H9 (cell line): Measurements from ENCODE around the gene EPHB6. TPM values are rescaled to one million over a fixed set of nuclear protein-coding genes. Genes with fewer than 3 reads are reported as not detected.
A peak's percentile ranks its signal among the peaks of the same experiment; 100 is the strongest.

Experiments
- DNase-seq: peaks from one replicate; pipeline ENCODE4 v3.0.0-alpha.2; 2017
- H2AFZ ChIP-seq: one replicate; pipeline ENCODE4 v1.6.1; 2013; ENCODE audit warnings: mild to moderate bottlenecking, low read length, control low read depth, moderate library complexity
- H2AK5ac ChIP-seq: 2 replicates; pipeline ENCODE4 v1.6.1; 2013; ENCODE audit warnings: low read length, control low read depth, mixed read lengths; ENCODE audit not compliant: insufficient read length
- H2BK120ac ChIP-seq: one replicate; pipeline ENCODE4 v1.6.1; 2013; ENCODE audit warnings: low read depth, mild to moderate bottlenecking, low read length, control low read depth, inconsistent platforms; ENCODE audit not compliant: poor library complexity, severe bottlenecking
- H2BK12ac ChIP-seq: 2 replicates; pipeline ENCODE4 v1.6.1; 2013; ENCODE audit warnings: low read length, control low read depth, mixed read lengths, low read depth; ENCODE audit not compliant: insufficient read length
- H2BK15ac ChIP-seq: 2 replicates; pipeline ENCODE4 v1.6.1; 2013; ENCODE audit warnings: low read depth, low read length, control low read depth
- H2BK20ac ChIP-seq: one replicate; pipeline ENCODE4 v1.6.1; 2013; ENCODE audit warnings: low read depth, mild to moderate bottlenecking, low read length, control low read depth, inconsistent platforms; ENCODE audit not compliant: poor library complexity, severe bottlenecking
- H2BK5ac ChIP-seq: 2 replicates; pipeline ENCODE4 v1.6.1; 2013; ENCODE audit warnings: low read length, control low read depth, mixed read lengths; ENCODE audit not compliant: insufficient read length
- H3K14ac ChIP-seq: 2 replicates; pipeline ENCODE4 v1.6.1; 2013; ENCODE audit warnings: low read length, control low read depth; ENCODE audit not compliant: insufficient read depth
- H3K18ac ChIP-seq: 2 replicates; pipeline ENCODE4 v1.6.1; 2013; ENCODE audit warnings: low read depth, mild to moderate bottlenecking, mixed read lengths, low read length, control low read depth; ENCODE audit not compliant: insufficient read length
- H3K23ac ChIP-seq: 2 replicates; pipeline ENCODE4 v1.6.1; 2013; ENCODE audit warnings: low read length, control low read depth, mixed read lengths, low read depth; ENCODE audit not compliant: insufficient read length
- H3K23me2 ChIP-seq: 2 replicates; pipeline ENCODE4 v1.6.1; 2013; ENCODE audit warnings: low read depth, mild to moderate bottlenecking, mixed read lengths, low read length, control low read depth; ENCODE audit not compliant: insufficient read length, poor library complexity, severe bottlenecking
- H3K27ac ChIP-seq: 2 replicates; pipeline ENCODE4 v1.5.1; 2013; ENCODE audit warnings: low read length, control low read depth, mixed read lengths, low read depth; ENCODE audit not compliant: insufficient read length
- H3K27me3 ChIP-seq: 2 replicates; pipeline ENCODE4 v1.6.1; 2013; ENCODE audit warnings: low read length, control low read depth, inconsistent platforms; ENCODE audit not compliant: insufficient read depth
- H3K4ac ChIP-seq: 2 replicates; pipeline ENCODE4 v1.6.1; 2013; ENCODE audit warnings: low read depth, mild to moderate bottlenecking, control low read depth, inconsistent platforms, low read length, moderate library complexity
- H3K4me1 ChIP-seq: 2 replicates; pipeline ENCODE4 v1.6.1; 2013; ENCODE audit warnings: low read length, control low read depth, inconsistent platforms; ENCODE audit not compliant: insufficient read depth
- H3K4me2 ChIP-seq: 2 replicates; pipeline ENCODE4 v1.6.1; 2013; ENCODE audit warnings: low read length, control low read depth, mixed read lengths; ENCODE audit not compliant: insufficient read length, insufficient read depth
- H3K56ac ChIP-seq: 2 replicates; pipeline ENCODE4 v1.6.1; 2013; ENCODE audit warnings: low read depth, mild to moderate bottlenecking, mixed read lengths, low read length, control low read depth; ENCODE audit not compliant: insufficient read length
- H3K79me1 ChIP-seq: 2 replicates; pipeline ENCODE4 v1.6.1; 2013; ENCODE audit warnings: low read depth, mild to moderate bottlenecking, moderate library complexity, low read length, control low read depth, inconsistent platforms; ENCODE audit not compliant: insufficient read depth, poor library complexity, severe bottlenecking
- H3K79me2 ChIP-seq: 2 replicates; pipeline ENCODE4 v1.6.1; 2013; ENCODE audit warnings: low read length, control low read depth, inconsistent platforms; ENCODE audit not compliant: insufficient read depth
- H3K9ac ChIP-seq: 2 replicates; pipeline ENCODE4 v1.6.1; 2013; ENCODE audit warnings: low read length, control low read depth, mixed read lengths; ENCODE audit not compliant: insufficient read length; ENCODE audit errors: extremely low read depth
- H3K9me3 ChIP-seq: one replicate; pipeline ENCODE4 v1.6.1; 2013; ENCODE audit warnings: low read depth, low read length, inconsistent platforms; ENCODE audit not compliant: control insufficient read depth
- H3T11ph ChIP-seq: one replicate; pipeline ENCODE4 v1.6.1; 2013; ENCODE audit warnings: mild to moderate bottlenecking, low read length, control low read depth, inconsistent platforms
- H4K20me1 ChIP-seq: one replicate; pipeline ENCODE4 v1.6.1; 2013; ENCODE audit not compliant: control insufficient read depth, insufficient read length, insufficient read depth
- H4K5ac ChIP-seq: 2 replicates; pipeline ENCODE4 v1.6.1; 2013; ENCODE audit warnings: low read depth, mild to moderate bottlenecking, mixed read lengths, low read length, control low read depth; ENCODE audit not compliant: insufficient read length
- H4K8ac ChIP-seq: replicated peaks from 2 replicates; pipeline ENCODE4 v1.6.1; 2013; ENCODE audit warnings: low read length, control low read depth, mixed read lengths, low read depth; ENCODE audit not compliant: insufficient read length
- H4K91ac ChIP-seq: 2 replicates; pipeline ENCODE4 v1.6.1; 2013; ENCODE audit warnings: low read depth, mild to moderate bottlenecking, moderate library complexity, mixed read lengths, low read length, control low read depth; ENCODE audit not compliant: insufficient read length
- H3K27ac Mint-ChIP-seq, 3 experiments: 2 replicates in 2 of 3; 3 replicates in 1 of 3; pipeline ENCODE4 v1.8.0; 2020 to 2021; ENCODE audit warnings: mixed read lengths in 3 of 3, mild to moderate bottlenecking in 1 of 3, moderate library complexity in 1 of 3
- H3K27me3 Mint-ChIP-seq: 2 replicates; pipeline ENCODE4 v1.8.0; 2021; ENCODE audit warnings: low read depth, mild to moderate bottlenecking, moderate library complexity, mixed read lengths
- H3K36me3 Mint-ChIP-seq, 3 experiments: 2 replicates in 2 of 3; 3 replicates in 1 of 3; pipeline ENCODE4 v1.8.0; 2020 to 2021; ENCODE audit warnings: low read depth in 3 of 3, mixed read lengths in 3 of 3; ENCODE audit not compliant: insufficient read depth in 1 of 3
- H3K4me1 Mint-ChIP-seq, 2 experiments: 2 replicates each; pipeline ENCODE4 v1.8.0; 2020; ENCODE audit warnings: mixed read lengths in 2 of 2
- H3K4me3 Mint-ChIP-seq, 2 experiments: 2 replicates in 1 of 2; 3 replicates in 1 of 2; pipeline ENCODE4 v1.8.0; 2020 to 2021; ENCODE audit warnings: mild to moderate bottlenecking in 2 of 2, mixed read lengths in 2 of 2, moderate library complexity in 1 of 2
- H3K9me3 Mint-ChIP-seq, 2 experiments: 2 replicates in 1 of 2; 3 replicates in 1 of 2; pipeline ENCODE4 v1.8.0; 2020; ENCODE audit warnings: mild to moderate bottlenecking in 2 of 2, mixed read lengths in 2 of 2, moderate library complexity in 1 of 2
- WGBS: extraction: QIAGEN DNeasy Blood & Tissue Kit; methylation state at CpG from one replicate; pipeline ENCODE4 v1.1.7; 2013; ENCODE audit warnings: missing lambda C conversion rate, low lambda C conversion rate, mixed read lengths; ENCODE audit not compliant: insufficient read length; ENCODE audit errors: extremely low coverage; 5-methylcytosine and 5-hydroxymethylcytosine counted together
- total RNA-seq: library from RNA; stranded (reverse); gene quantifications from 2 replicates; pipeline ENCODE4 v1.2.1, GENCODE V29; 2021
- TF ChIP-seq, protein P1 (sequence below): fragments of 200-600 bp; sonication (generic); conservative IDR thresholded peaks from 3 replicates; pipeline ENCODE4 v1.8.0; 2021; ENCODE audit warnings: antibody characterized with exemption, mild to moderate bottlenecking

The EPHB6 gene
- total RNA-seq, 1 experiment from 2014 or later = 9.7 TPM

DNA sequence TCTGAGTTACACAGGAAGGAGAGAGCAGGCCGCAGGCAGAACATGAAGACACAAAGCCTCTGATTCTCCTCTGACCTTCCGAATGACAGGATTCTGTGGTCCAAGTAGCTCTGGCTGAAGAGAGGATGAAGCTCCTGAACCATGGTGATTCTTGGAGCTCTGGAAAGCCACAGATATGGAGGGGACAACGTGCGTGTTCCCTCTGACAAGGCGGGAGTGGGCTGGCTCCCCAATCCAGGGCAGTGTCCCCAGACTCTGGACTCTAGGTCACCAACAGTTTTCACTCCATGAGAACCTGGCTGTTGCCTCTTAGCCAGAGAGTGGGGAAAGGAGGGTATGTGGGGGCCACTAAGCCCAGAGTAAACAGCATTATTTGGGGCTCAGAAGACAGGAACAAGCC lies 38.1 kb downstream of the EPHB6 start:
- Histone ChIP-seq H3K79me2 (no peaks in the 10 kb centered on the region), H3K27me3 (no peaks in the 10 kb centered on the region), H2AK5ac (no peak overlapping the region), H4K91ac (no peak overlapping the region), H3K27ac (no peak overlapping the region), H3K18ac (no peak overlapping the region), H3K23me2 (no peaks in the 10 kb centered on the region), H3K9ac (no peak overlapping the region), H2BK20ac (no peak overlapping the region), H4K5ac (no peak overlapping the region), H3K56ac (no peak overlapping the region), H2BK120ac (no peak overlapping the region), H2BK12ac (no peak overlapping the region), H3K9me3 (no peaks in the 10 kb centered on the region), H3K4me2 (no peak overlapping the region), H3K4me1 (no peaks in the 10 kb centered on the region), H2BK15ac (no peak overlapping the region), H3K23ac (no peak overlapping the region), H4K8ac (no peak overlapping the region), H3K4ac (no peak overlapping the region), H3T11ph (no peak overlapping the region), H4K20me1 (no peaks in the 10 kb centered on the region), H3K14ac (no peak overlapping the region), H2AFZ (no peak overlapping the region), H3K79me1 (no peaks in the 10 kb centered on the region), H2BK5ac (no peak overlapping the region)
- TF ChIP-seq, protein P1, sequence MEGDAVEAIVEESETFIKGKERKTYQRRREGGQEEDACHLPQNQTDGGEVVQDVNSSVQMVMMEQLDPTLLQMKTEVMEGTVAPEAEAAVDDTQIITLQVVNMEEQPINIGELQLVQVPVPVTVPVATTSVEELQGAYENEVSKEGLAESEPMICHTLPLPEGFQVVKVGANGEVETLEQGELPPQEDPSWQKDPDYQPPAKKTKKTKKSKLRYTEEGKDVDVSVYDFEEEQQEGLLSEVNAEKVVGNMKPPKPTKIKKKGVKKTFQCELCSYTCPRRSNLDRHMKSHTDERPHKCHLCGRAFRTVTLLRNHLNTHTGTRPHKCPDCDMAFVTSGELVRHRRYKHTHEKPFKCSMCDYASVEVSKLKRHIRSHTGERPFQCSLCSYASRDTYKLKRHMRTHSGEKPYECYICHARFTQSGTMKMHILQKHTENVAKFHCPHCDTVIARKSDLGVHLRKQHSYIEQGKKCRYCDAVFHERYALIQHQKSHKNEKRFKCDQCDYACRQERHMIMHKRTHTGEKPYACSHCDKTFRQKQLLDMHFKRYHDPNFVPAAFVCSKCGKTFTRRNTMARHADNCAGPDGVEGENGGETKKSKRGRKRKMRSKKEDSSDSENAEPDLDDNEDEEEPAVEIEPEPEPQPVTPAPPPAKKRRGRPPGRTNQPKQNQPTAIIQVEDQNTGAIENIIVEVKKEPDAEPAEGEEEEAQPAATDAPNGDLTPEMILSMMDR = no peak
- Mint-ChIP-seq H3K27me3 (peaks cover 9% of the 10 kb centered on the region), H3K9me3 (peaks cover 3 to 8% of the 10 kb centered on the region in 2 experiments; a peak in 3 of 5 replicates), H3K4me3 (no peak overlapping the region), H3K27ac (no peak overlapping the region; a peak in 1 of 7 replicates), H3K4me1 (peaks cover 2 to 8% of the 10 kb centered on the region in 2 experiments; a peak in 3 of 4 replicates), H3K36me3 (no peaks in the 10 kb centered on the region)
- WGBS = no CpG with 5 or more reads among the region's 5 CpGs
- DNase-seq = peak; percentile 15
